Tibial nerve (tissue), 4 donors: Measurements from ENCODE around the gene PRRC2C.

Experiments used
- EP300 ChIP-seq, 2 donors: sonication (generic); formaldehyde crosslinking; IDR thresholded peaks; one replicate each; pipeline ENCODE4 v1.6.1; 2017; ENCODE audit warnings: antibody characterized with exemption in 2 of 2, mild to moderate bottlenecking in 1 of 2
- POLR2A ChIP-seq, 2 donors: fragments of 450-650 bp; IDR thresholded peaks; one replicate each; pipeline ENCODE4 v1.6.1; 2017; ENCODE audit warnings: antibody characterized with exemption in 2 of 2, mild to moderate bottlenecking in 2 of 2, moderate library complexity in 2 of 2
- TF ChIP-seq, protein P1 (sequence below), 5 experiments: fragments of 200-600 bp in 3 of 5; fragments of 450-650 bp in 2 of 5; sonication (generic) in 3 of 5; IDR thresholded peaks; one replicate each; pipeline ENCODE4 v1.5.1; 2016 to 2019; ENCODE audit warnings: antibody characterized with exemption in 5 of 5, mild to moderate bottlenecking in 3 of 5, moderate library complexity in 2 of 5

DNA sequence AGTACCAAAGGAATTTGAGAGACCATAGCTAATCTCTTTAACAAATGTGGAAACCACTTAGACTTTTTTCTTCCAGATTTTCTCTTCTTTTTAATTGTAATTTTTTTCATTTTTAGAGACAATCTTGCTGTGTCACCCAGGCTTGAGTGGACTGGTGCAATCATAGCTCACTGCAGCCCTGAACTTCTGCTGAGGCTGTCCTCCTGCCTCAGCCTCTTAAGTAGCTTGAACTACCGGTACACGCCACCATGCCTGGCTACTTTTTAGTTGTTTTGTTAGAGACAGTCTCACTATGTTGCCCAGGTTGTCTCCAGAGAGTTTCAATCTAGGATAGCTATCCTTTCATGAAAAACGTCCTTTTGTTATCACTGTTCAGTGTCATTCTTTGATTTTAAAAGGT, 15.0 kb downstream of the PRRC2C start:
- TF ChIP-seq, protein P1, sequence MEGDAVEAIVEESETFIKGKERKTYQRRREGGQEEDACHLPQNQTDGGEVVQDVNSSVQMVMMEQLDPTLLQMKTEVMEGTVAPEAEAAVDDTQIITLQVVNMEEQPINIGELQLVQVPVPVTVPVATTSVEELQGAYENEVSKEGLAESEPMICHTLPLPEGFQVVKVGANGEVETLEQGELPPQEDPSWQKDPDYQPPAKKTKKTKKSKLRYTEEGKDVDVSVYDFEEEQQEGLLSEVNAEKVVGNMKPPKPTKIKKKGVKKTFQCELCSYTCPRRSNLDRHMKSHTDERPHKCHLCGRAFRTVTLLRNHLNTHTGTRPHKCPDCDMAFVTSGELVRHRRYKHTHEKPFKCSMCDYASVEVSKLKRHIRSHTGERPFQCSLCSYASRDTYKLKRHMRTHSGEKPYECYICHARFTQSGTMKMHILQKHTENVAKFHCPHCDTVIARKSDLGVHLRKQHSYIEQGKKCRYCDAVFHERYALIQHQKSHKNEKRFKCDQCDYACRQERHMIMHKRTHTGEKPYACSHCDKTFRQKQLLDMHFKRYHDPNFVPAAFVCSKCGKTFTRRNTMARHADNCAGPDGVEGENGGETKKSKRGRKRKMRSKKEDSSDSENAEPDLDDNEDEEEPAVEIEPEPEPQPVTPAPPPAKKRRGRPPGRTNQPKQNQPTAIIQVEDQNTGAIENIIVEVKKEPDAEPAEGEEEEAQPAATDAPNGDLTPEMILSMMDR (IDR thresholded peaks at IDR 0.05): no peak
- no peak for TF ChIP-seq POLR2A (IDR thresholded peaks at IDR 0.05)
- no peak for TF ChIP-seq EP300 (IDR thresholded peaks at IDR 0.05)
